Cardiac muscle cell (in vitro differentiated cells and primary cell): ENCODE results near the gene KBTBD7. TPM values are rescaled to one million over a fixed set of nuclear protein-coding genes. Genes with fewer than 3 reads are reported as not detected.

Source experiments
- DNase-seq, 2 donors: peaks; one replicate each; pipeline versions ENCODE4 v3.0.0 to v3.0.0-alpha.2; 2010 to 2017; ENCODE audit warnings: low read depth in 1 of 2, low spot score in 1 of 2
- H3K27ac ChIP-seq: fragments of 200-600 bp; sonication (generic); 2 replicates; pipeline ENCODE4 v1.5.1; 2016
- H3K27me3 ChIP-seq: fragments of 200-600 bp; sonication (generic); 2 replicates; pipeline ENCODE4 v1.6.0; 2016; ENCODE audit warnings: control low read depth
- H3K36me3 ChIP-seq: fragments of 200-600 bp; sonication (generic); 2 replicates; pipeline ENCODE4 v1.5.1; 2016; ENCODE audit warnings: control low read depth
- H3K4me1 ChIP-seq: fragments of 200-600 bp; sonication (generic); 2 replicates; pipeline ENCODE4 v1.8.1; 2017; ENCODE audit warnings: low read depth, mild to moderate bottlenecking, mixed run types
- H3K4me3 ChIP-seq: fragments of 200-600 bp; sonication (generic); 2 replicates; pipeline ENCODE4 v1.5.1; 2016; ENCODE audit warnings: mild to moderate bottlenecking
- H3K9me3 ChIP-seq: fragments of 200-600 bp; sonication (generic); 2 replicates; pipeline ENCODE4 v1.5.1; 2017; ENCODE audit warnings: low read depth, mild to moderate bottlenecking, control low read depth
- CTCF ChIP-seq: IDR thresholded peaks from 2 replicates; pipeline ENCODE4 v1.5.1; 2012; ENCODE audit warnings: low read depth, mild to moderate bottlenecking, low read length
- polyA plus RNA-seq: library from polyadenylated mRNA; unstranded; fragments of >200 nt; fragmentation: Nextera tagmentation; extraction: Ambion mirVana; gene quantifications from 2 replicates; pipeline ENCODE4 v1.2.1, GENCODE V29; 2016
- total RNA-seq: library from RNA; depleted of rRNA; stranded (reverse); fragments of >200 nt; gene quantifications from 2 replicates; pipeline ENCODE4 v1.2.3, GENCODE V29; 2016

The KBTBD7 gene
- total and polyA plus RNA-seq, 2 experiments from 2014 or later: 9.5 to 15.5 TPM

- TF ChIP-seq CTCF: no peak
- Histone ChIP-seq H3K27me3 (no peaks in the 10 kb centered on the region), H3K9me3 (no peaks in the 10 kb centered on the region), H3K36me3 (no peaks in the 10 kb centered on the region), H3K27ac (no peak overlapping the region), H3K4me3 (no peak overlapping the region), H3K4me1 (no peaks in the 10 kb centered on the region)
- DNase-seq: no peak
Observed at GRCh38 chr13:41203810-41204209, 9.4 kb upstream of the KBTBD7 start.

DNA sequence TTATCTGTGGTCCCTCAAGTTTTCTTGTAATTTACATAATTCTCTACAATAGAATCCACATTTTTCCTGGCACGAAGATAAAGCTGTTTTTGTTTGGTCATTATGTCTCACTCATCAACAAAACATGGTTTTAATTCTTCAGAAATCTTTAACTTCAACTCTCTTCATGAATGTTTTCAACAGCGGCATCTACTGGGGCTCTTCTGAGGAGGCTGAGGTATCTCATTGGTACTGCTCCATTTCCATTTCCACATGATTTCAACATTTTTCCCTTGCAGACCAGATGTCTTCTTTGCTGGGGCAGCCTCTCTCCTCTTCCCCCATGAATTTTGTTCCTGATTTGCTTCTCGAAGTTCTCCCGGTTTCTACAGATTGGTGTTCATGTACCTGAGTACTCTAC lies 5.8 kb upstream of the KBTBD7 start:
- no peak for TF ChIP-seq CTCF
- no peak for DNase-seq
- no peaks in the 10 kb centered on the region for H3K9me3 ChIP-seq

DNA sequence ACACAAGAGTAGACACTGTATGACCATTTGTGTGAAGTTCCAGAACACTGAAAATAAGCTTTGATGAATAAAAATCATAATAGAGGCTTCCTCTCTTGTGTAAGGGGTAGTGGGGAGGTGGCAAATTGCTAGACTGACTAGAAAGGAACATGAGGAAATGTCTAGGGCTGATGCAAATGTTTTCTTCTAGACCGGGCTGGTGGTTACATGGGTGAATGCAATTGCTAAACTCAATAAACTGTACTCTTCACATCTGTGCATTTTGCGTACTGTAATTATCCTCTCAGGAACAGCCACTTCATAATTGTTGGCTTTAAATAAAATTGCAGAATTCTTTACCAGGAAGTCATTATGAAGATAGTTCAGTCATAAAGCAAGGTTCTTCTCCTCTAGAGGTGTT lies 5.2 kb upstream of the KBTBD7 start:
- Histone ChIP-seq H3K4me1 (no peaks in the 10 kb centered on the region), H3K4me3 (no peak overlapping the region), H3K36me3 (no peaks in the 10 kb centered on the region), H3K27ac (no peak overlapping the region), H3K27me3 (no peaks in the 10 kb centered on the region), H3K9me3 (no peaks in the 10 kb centered on the region)
- TF ChIP-seq CTCF: no peak
- DNase-seq: no peak

More for the DNA sequence above, 5.8 kb upstream of the KBTBD7 start:
- Histone ChIP-seq H3K27me3 (no peaks in the 10 kb centered on the region), H3K27ac (no peak overlapping the region), H3K4me3 (no peak overlapping the region), H3K36me3 (no peaks in the 10 kb centered on the region), H3K4me1 (no peaks in the 10 kb centered on the region)

DNA sequence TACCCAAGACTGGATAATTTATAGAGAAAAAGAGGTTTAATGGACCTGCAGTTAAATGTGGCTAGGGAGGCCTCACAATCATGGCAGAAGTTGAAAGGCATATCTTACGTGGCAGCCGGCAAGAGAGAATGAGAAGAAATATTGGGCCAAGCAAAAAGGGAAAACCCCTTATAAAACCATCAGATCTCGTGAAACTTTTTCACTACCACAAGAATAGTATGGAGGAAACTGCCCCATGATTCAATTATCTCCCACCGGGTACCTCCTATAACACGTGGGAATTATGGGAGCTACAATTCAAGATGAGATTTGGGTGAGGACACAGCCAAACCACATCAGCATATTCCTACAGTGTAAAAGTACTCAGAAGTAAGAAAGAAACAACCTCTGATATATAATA lies 4.7 kb upstream of the KBTBD7 start:
- no peak for DNase-seq
- Histone ChIP-seq H3K36me3 (no peaks in the 10 kb centered on the region), H3K4me1 (no peaks in the 10 kb centered on the region), H3K4me3 (no peak overlapping the region), H3K27me3 (no peaks in the 10 kb centered on the region), H3K27ac (no peak overlapping the region), H3K9me3 (no peaks in the 10 kb centered on the region)
- TF ChIP-seq CTCF: no peak

GRCh38 chr13:41196620-41197019 lies 2.3 kb upstream of the KBTBD7 start:
- H3K36me3 ChIP-seq: no peaks in the 10 kb centered on the region
- H3K27me3 ChIP-seq: no peaks in the 10 kb centered on the region

More at GRCh38 chr13:41196620-41197019, 2.3 kb upstream of the KBTBD7 start:
- no peak overlapping the region for H3K4me3 ChIP-seq
- no peak overlapping the region for H3K27ac ChIP-seq
- no peaks in the 10 kb centered on the region for H3K9me3 ChIP-seq
- peaks cover 7% of the 10 kb centered on the region for H3K4me1 ChIP-seq
- peak in 1 of 2 donors; percentile 12 for DNase-seq
- peak; percentile 34 for TF ChIP-seq CTCF
